IPS DF 4.7 (cell line): ENCODE results near the gene PODNL1.

ENCODE experiments used
- DNase-seq: peaks from one replicate; pipeline ENCODE4 v3.0.0-alpha.2; 2013; ENCODE audit warnings: low spot score; ENCODE audit errors: extremely low read depth

The PODNL1 gene

DNA sequence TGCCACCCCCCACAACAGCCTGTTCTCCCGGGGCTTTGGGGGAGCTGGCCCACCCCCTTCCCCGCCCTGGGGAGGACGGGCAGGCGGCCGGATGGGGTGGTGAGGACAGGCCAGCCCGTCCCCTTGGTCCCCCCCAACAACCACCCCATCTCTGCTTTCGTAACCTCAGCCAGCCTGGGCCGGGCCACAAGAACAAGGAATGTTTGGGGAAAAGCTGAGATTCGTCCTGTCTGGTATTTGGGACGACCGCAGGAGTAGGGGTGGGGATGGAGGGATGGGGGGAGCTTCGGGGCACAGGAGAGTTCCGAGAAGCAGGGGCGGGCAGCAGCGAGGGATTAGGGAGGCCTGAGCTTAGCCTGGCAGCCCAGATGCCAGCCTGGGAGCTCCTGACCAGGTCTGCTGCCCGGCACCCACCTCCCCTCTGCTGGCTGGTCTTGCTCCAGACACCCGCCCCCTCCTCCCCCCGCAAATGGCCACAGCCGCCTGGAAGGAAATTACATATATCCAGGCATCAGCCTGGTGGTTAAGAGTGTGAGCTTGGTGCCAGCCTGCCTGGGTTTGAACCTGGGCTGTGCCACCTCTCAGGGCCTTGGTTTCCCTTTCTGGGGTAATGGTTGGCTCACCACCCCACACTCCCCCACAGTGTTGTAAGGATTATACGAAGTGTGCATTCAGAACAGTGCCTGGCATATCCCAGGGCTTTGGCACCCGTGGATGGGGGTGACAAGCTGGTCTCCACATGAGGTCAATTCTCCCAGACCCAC lies at the start of gene PODNL1:
TSS of gene PODNL1 (minus strand) at position 117 of the 764 bp plus-strand sequence. CDS start 236 bp downstream, outside the sequence.
- no peak for DNase-seq

GRCh38 chr19:13987101-13987890 lies 49.1 kb upstream of the PODNL1 start:
- DNase-seq = no peak

DNA sequence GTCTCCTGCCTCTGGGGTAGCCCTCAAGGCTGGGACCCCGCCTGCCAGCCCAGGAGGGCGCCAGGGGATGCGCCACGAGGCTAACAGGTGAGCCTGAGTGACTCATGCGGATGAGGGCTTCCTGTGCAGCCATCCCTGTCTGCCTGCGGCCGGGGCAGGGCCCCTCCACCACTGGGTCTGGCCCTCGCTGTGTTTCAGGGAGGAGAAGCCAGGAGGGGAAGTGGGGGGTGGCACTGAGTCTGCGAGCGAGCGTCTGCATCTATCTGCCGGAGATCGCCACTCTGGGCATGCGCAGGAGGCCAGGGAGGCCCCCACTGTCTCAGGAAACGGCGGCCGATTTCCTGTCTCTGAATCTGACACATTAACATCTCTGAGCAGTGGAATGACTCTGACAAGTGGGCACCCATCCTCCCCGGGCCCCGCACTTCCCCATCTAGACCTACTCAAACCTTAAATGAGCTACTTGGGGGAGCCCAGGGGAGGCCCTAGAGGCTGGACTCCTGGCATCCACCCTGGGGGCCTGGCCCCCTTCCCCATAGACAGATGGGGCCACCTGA lies 48.2 kb upstream of the PODNL1 start:
- DNase-seq = no peak

DNA sequence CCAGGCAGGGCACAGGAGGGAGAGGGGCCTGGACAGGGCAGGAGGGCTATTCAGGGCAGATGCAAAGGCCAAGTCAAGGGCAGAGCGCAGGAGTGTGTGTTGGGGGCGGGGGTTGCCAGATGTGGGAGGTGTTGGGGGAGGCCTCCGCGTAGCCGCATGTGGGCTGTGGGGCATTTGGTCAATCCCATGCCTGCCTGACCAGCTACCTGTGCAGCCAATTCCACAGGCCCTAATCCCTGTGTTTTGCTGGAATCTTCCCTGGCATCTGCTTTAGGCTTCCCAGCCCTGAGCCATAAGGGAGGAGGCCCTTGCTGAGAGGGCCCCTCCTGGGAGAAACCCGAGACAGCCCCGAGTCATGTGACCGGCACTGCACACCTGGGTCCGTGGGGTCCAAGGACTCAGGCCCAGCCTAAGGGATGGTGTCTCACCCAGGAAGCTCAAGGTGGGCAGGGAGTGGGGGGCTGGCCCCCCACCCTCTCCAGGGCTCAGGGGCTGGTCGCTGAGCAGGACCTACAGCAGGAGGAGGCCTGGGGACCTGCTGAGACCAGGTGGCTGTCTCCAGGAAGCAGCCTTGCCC lies 47.6 kb upstream of the PODNL1 start:
- DNase-seq = no peak

DNA sequence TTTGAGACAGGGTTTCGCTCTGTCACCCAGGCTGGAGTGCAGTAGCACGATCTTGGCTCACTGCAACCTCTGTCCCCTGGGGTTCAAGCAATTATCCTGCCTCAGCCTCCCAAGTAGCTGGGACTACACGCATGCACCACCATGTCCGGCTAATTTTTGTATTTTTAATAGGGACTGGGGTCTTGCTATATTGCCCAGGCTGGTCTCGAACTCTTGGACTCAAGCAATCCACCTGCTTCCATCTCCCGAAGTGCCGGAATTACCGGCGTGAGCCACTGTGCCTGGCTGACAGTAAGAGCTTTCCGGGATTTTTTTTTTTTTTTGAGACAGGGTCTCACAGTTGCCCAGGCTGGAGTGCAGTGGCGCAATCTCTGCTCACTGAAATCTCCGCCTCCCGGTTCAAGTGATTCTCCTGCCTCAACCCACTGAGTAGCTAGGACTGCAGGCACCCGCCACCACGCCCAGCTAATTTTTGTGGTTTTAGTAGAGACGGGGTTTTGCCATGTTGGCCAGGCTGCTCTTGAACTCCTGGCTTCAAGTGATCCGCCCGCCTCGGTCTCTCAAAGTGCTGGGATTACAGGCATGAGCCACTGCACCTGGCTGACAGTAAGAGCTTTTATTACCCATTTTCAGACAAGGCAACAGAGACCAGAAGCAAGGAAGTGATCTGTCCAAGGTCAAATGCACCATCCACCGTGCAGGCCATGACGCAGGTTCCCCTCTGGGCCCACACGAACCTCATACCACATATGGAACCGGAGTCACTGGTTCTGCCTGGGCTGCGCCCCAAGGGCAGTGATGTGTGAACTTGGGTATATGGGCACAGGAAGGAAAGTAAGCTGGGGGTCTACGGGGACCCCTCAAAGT lies 46.9 kb upstream of the PODNL1 start:
- no peak for DNase-seq

DNA sequence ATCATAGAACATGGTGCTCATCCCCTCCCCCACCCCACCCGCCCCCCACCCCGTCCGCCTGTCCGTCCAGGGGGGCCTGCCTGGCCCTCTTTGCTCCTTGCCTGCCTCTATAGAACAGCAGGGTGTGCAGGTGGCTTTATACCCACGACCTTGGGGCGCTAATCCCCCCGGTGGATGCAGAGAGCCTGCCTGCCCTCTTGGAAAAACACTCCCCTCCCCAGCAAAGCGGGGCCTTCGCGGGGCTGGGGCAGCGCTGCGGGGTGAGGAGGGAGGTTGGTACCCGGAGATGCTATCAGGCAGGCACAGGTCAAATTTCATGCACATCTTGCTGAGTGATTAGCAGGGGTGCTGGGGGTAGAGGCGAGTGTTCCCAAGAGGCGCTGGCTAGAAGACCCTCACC lies 46.0 kb upstream of the PODNL1 start:
- no peak for DNase-seq

DNA sequence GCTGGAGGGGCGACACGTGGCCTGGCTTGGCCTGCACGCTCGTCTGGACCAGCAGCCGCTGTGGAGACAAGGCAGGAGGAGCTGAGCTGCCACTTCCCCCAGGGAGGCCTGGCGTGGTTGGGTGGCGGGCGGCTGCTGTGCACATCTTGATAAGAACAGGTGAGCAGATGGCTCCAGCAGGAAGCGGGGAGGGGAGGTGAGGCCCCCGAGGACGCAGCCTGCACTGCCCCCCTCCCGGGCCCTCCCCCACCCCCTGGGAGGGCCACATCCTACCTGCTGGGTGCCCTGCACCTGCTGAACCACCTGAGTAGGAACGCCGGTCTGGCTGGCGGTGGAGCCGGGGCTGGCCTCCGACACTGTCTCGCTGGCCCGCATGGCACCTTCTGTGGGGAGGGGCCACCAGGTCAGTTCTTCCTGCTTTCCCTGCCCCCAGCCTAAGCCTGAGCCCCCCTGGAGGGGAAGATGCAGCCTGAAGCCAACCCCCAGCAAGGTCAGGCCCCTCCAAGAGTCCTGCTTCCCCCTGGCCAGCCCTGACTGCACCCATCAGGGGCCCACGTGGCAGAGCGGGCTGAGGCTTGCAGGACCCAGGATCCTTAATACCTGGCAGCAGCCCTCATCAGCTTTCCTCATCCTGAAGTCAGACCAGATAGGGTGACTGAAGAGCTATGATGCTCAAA lies 45.1 kb upstream of the PODNL1 start:
- no peak for DNase-seq

- DNase-seq = no peak
Measured at GRCh38 chr19:13982773-13983172, 44.6 kb upstream of the PODNL1 start.

- no peak for DNase-seq
Measured at GRCh38 chr19:13981988-13982501, 43.8 kb upstream of the PODNL1 start.

- no peak for DNase-seq
Measured at GRCh38 chr19:13981467-13981866, 43.2 kb upstream of the PODNL1 start.

GRCh38 chr19:13981021-13981420 lies 42.8 kb upstream of the PODNL1 start:
- no peak for DNase-seq

- DNase-seq = no peak
Measured at GRCh38 chr19:13980340-13980739, 42.1 kb upstream of the PODNL1 start.

GRCh38 chr19:13979686-13980085 lies 41.5 kb upstream of the PODNL1 start:
- no peak for DNase-seq

- DNase-seq = no peak
Measured at GRCh38 chr19:13979244-13979615, 41.0 kb upstream of the PODNL1 start.

GRCh38 chr19:13978351-13979243 lies 40.4 kb upstream of the PODNL1 start:
- DNase-seq = peak; percentile 81

- no peak for DNase-seq
Measured at GRCh38 chr19:13977803-13978202, 39.6 kb upstream of the PODNL1 start.

- no peak for DNase-seq
Measured at GRCh38 chr19:13976446-13976845, 38.2 kb upstream of the PODNL1 start.

GRCh38 chr19:13975870-13976269 lies 37.7 kb upstream of the PODNL1 start:
- no peak for DNase-seq

- peak; percentile 90 for DNase-seq
Measured at GRCh38 chr19:13974073-13974472, 35.9 kb upstream of the PODNL1 start.
